ENCODE results near the gene TOP3B. TPM values are rescaled to one million over a fixed set of nuclear protein-coding genes. Genes with fewer than 3 reads are reported as not detected.

The TOP3B gene
- total and polyA plus RNA-seq, 8 donors = 22.5 to 43.5 (median 30.6) TPM

DNA sequence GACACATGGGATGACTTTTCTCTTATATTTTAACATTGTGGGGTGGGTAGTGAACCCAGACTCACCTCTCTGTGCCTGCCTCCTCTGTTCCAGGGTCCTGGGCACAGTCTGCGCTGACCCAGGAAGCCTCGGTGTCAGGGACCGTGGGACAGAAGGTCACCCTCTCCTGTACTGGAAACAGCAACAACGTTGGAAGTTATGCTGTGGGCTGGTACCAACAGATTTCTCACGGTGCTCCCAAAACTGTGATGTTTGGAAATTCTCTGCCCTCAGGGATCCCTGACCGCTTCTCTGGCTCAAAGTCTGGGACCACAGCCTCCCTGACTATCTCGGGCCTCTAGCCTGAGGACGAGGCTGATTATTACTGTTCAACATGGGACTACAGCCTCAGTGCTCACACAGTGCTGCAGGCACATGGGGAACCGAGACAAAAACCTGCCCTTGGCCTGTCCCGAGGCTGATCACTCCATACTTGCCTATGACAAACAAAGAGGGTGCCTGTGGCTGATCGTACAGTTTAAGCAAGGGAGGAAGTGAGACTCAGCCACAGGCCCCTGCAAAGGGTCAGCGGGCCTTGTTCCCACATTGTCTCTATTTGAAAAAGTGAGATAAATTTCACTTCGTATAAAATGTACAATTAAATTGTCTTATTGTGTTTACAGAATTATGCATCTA lies 43.7 kb upstream of the TOP3B start:
- no peak overlapping the region for H3K27ac ChIP-seq
- no peaks in the 10 kb centered on the region for H3K36me3 ChIP-seq
- no peaks in the 10 kb centered on the region for H3K9me3 ChIP-seq
- H3K4me1 ChIP-seq = no peaks in the 10 kb centered on the region
- H3K4me3 ChIP-seq = no peak overlapping the region
- DNase-seq (no peak), ATAC-seq (no peak)
- intact Hi-C loops (cut with DNase I) = no loop called here
- TF ChIP-seq CTCF (IDR thresholded peaks at IDR 0.05) = no peak
- no peaks in the 10 kb centered on the region for H3K27me3 ChIP-seq

GRCh38 chr22:22025320-22026156 lies 43.0 kb upstream of the TOP3B start:
- DNase-seq = no peak
- no peak for TF ChIP-seq CTCF (IDR thresholded peaks at IDR 0.05)
- no peaks in the 10 kb centered on the region for H3K9me3 ChIP-seq
- H3K36me3 ChIP-seq = no peaks in the 10 kb centered on the region
- H3K4me1 ChIP-seq = no peaks in the 10 kb centered on the region
- no peak overlapping the region for H3K27ac ChIP-seq
- H3K4me3 ChIP-seq = no peak overlapping the region
- no peaks in the 10 kb centered on the region for H3K27me3 ChIP-seq
- intact Hi-C loops (cut with DNase I) = no loop called here
- no peak for ATAC-seq

GRCh38 chr22:22024440-22024839 lies 41.9 kb upstream of the TOP3B start:
- TF ChIP-seq CTCF (IDR thresholded peaks at IDR 0.05) = no peak
- intact Hi-C loops (cut with DNase I) = no loop called here
- no peak for DNase-seq
- no peak for ATAC-seq
- H3K27ac ChIP-seq = no peak overlapping the region
- no peaks in the 10 kb centered on the region for H3K27me3 ChIP-seq
- H3K9me3 ChIP-seq = no peaks in the 10 kb centered on the region
- H3K4me1 ChIP-seq = no peaks in the 10 kb centered on the region
- no peaks in the 10 kb centered on the region for H3K36me3 ChIP-seq
- H3K4me3 ChIP-seq = no peak overlapping the region

DNA sequence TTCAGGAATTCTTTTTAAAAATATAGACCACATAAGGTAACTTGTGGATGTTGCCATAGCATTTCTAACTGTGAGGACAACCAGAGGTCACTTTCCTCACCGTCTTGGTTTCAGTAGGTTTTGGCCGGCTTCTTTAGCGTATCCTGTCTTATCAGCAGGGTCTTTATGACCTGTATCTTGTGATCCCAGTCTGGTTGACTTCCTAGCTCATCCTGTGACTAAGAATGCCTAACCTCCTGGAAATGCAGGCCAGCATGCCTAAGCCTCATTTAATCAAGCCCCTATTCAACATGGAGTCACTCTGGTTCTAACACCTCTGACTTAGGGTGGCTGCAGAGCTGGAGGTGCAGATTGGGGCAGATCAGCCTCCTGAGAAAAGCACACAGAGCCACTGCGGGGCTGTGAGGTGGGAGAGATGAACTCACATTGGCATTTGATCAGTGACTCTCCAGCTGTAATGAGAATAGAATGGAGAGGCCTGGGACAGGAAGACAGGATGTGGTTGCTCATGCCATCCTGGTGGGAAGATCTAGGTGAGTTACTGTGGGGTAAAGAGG lies 41.1 kb upstream of the TOP3B start:
- no peak for TF ChIP-seq CTCF (IDR thresholded peaks at IDR 0.05)
- H3K27ac ChIP-seq = no peak overlapping the region
- ATAC-seq (no peak), DNase-seq (no peak)
- no peak overlapping the region for H3K4me3 ChIP-seq
- no peaks in the 10 kb centered on the region for H3K9me3 ChIP-seq
- intact Hi-C loops (cut with DNase I) = no loop called here
- no peaks in the 10 kb centered on the region for H3K36me3 ChIP-seq
- no peaks in the 10 kb centered on the region for H3K27me3 ChIP-seq
- no peaks in the 10 kb centered on the region for H3K4me1 ChIP-seq

DNA sequence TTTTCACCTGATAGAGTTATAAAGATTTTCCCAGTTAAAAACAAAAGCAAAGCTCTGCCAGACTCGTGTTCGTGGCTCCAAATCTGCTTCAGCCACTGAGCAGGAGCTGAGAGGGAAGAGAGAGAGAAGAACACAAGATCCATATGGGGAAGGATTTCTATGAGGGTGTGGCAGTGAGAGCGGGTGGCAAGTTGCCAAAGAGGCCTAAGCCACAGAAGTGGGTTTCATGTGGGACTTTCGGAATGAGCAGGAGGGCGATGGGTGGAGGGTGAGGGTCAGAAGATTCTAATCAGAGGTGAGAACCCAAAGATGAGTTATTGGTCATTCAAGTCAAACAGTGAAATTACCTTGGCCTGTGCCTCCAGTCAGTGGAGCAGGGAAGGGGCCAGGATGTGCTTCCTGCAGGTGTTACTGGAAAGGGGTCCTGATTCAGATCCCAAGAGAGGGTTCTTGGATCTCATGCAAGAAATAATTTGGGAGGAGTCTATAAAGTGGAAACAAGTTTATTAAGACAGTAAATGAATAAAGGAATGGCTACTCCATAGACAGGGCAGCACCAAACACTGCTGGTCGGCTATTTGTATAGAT lies 40.5 kb upstream of the TOP3B start:
- Histone ChIP-seq H3K36me3 (no peaks in the 10 kb centered on the region), H3K27me3 (no peaks in the 10 kb centered on the region), H3K9me3 (no peaks in the 10 kb centered on the region), H3K27ac (no peak overlapping the region), H3K4me1 (no peaks in the 10 kb centered on the region), H3K4me3 (no peak overlapping the region)
- ATAC-seq = no peak
- no peak for DNase-seq
- no peak for TF ChIP-seq CTCF (IDR thresholded peaks at IDR 0.05)
- intact Hi-C loops (cut with DNase I) = no loop called here

Measured in left lung (tissue), 10 donors.